ENCODE results near the gene KLF12.

GRCh38 chr13:74117207-74117705 is 16.9 kb downstream of the KLF12 start:
- TF ChIP-seq CTCF (IDR thresholded peaks at IDR 0.05) (no peak), POLR2A (IDR thresholded peaks at IDR 0.05) (no peak)
